ENCODE results near the gene KRT73.

Gene KRT73

GRCh38 chr12:52616680-52617402 is 1.5 kb downstream of the KRT73 start:
- no peak for DNase-seq

GRCh38 chr12:52615912-52616311 is 2.4 kb downstream of the KRT73 start:
- DNase-seq: no peak

- DNase-seq: peak; percentile 49
These were observed 3.0 kb downstream of the KRT73 start for GRCh38 chr12:52615208-52615868.

- DNase-seq: no peak
These were observed 3.8 kb downstream of the KRT73 start for GRCh38 chr12:52614381-52615207.

DNA sequence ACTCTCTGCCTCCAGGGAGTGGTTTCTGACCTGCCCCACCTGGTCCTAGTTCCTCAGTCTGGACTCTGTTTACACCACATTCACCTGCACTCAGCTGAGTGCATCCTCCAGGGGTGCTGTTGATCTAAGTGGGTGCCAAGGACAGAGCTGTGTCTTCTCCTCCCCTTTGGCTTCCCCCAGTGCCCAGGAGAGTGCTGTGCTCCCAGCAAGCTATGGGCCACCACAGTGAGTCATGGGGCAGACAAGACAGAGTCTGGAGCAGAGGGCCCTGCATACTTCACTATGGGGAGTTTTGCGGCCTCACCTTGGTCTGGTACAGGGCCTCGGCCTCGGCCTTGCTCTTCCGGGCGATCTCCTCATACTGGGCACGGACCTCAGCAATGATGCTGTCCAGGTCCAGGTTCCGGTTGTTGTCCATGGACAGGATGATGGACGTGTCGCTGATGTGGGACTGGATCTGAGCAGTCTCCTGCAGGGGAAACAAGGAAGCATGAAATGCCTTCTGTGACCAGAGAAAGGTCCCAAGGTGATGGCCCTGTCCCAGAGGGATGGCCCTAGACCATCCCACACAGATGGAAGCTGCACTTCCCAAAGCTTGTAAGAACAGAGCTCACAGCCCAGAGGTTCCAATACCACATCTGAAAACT is 4.9 kb downstream of the KRT73 start:
- no peak for DNase-seq

DNA sequence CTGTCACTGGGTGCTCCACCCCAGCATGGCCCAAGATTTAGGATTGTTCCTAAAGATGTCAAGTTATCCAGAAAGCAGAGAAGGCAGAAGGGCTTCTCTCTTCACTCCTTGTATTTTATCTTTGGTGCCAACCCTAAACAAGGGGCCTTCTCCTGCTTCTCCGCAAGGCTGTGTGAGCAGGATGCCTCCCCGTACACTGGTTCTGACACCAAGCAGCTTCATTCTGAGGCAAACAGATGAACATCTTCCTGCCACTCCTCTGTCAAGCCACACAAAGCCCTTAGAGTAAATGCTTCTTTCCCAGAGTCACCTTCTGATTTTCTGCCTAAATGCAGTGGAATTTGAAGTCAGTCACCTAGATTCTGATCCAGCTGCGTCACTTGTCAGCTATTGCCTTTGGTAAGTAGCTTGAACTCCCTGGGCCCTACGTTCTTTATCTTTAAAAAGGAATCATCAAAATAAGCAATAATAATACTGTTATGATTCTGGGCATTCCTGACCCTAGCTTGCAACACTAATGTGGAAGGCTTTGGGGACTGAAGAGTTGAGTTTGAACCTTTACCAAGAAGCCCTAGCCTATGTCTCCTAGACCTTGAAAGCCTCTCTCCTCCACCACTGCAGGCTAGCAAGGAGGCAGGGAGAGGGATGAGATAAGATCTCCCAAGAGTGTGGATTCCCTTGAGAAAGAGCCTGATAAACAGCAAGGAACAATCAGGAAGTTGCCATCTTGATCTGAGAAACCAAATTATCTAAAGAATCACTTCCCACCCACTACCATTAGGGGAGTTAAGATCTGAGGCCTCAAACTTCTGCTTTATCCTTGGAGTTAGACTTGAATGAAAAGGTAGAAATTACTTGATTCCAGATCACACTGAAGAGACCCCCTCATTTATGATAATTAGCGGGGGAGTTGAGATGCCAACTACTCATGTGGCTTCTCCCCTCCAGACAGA is 5.7 kb downstream of the KRT73 start:
- no peak for DNase-seq

DNA sequence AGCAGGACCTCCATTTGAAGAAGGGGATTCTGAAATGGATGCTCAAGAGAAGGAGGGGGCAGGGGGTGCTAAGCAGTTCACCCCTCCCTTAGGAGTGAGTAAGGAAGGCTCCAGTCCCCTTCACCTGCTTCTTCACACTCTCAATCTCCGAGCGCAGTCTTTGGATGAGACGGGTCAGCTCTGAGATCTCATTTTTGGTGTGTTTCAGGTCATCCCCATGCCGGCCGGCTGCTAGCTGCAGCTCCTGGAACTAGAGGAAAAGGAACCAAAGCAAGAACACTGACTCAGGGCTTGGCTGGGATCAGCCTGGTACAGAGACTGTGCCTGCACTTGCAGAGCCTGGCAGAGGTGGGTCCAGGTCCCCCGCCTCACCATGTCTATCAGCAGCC is 7.3 kb downstream of the KRT73 start:
- DNase-seq: no peak

DNA sequence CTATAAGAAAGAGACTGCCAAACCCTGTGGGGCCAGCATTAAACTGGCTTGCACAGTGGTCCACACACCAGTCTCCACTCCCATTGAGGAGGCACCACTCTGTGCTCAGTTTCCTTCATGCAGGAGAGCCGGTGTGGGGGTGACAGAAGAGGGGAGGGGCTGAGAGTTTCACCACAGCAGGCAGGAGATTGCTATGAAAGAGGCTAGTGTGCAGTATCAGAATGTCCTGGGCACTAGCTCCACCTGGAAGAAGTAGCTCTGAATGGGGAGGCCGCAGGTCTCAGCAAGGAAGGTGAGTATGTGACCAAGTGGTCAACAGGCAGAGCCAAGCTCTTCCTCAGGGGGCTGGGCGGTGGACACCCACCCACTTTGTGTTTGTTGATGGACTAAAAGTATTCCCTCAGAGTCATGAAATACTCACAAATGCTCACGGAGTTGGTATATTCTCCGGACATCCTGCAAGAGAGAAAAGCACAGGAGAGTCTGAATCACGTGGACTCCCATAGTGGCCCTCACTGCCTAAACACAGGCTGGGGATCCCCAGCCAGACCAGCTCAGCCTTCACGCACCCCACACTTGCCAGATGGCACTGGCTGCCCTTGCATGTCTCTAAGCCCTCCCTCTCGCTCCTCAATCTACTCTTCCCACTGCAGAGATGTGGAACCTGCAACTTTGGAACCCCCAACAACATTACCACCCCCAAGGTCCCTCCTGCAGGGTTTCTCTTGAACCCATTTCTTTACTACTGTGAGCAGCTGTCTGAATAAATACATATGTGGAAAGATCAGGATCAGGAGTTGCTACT is 9.3 kb downstream of the KRT73 start:
- no peak for DNase-seq

DNA sequence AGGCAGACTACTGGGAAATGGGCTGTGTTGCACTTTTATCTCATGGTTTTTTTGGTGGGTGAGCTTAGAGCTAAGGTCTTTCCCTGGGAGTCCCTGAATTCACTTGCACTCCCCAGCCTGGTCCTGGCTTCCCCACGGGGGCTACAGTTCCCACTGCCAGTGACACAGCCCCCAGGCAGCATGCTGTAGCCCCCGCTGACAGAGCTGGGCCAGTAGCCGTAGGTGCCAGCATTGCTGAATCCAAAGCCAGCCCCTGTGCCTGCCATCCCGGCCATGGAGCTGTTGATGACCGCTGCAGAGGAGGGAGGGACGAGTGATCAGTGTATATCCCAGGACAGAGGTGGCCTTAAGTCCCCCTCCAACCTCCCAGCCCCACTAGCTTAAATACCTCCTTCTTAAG is 10.2 kb downstream of the KRT73 start:
- DNase-seq: no peak

- DNase-seq: no peak
These were observed 11.0 kb downstream of the KRT73 start for GRCh38 chr12:52607314-52607713.

DNA sequence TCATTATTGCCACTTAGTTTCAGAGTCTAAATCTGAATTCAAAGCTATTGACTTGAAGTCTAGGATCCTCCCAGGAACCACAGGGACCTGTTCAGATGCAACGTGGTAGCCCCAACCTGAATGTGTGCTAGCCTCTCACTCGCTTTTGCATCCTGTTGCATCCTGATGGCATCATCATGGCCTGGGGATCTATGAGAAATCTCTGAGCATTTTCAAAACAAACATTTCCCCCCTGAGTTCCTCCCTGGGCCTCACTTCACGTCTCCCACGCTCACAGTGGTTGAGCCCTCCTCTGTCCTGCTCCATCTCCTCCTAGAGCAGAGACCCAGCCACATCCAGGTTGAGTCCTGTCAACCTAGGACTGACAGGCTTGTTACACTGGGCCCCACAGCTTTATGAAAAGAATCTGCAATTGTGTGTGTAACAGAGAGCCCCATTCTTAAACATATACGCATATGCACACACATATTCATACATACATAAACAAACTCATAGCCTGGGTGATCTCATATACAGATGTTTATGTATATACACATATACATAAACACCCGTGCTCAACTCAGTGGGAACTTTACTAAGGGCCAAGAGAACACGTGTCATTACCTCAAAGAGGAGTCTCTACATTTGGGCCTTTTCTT is 11.7 kb downstream of the KRT73 start:
- no peak for DNase-seq

- DNase-seq: no peak
These were observed 12.3 kb downstream of the KRT73 start for GRCh38 chr12:52606096-52606495.

DNA sequence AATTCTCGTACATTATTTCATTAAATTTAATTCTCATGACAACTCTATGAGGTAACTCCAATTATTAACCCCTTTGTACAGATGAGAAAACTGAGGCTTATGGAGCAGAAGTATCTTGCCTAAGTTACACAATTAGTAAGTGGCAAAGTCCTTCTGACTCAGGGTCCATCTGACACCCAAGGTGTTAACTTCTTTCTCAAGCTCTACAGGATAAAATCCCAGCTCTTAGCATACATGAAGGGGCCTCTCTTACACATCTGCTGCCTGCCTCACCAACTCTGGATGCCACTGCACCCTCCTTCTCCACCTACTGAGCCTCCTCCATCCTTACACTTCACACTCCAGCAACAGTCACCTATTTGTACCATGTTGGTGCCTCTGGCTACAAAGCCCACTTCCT is 12.8 kb downstream of the KRT73 start:
- DNase-seq: no peak

GRCh38 chr12:52604859-52605258 is 13.5 kb downstream of the KRT73 start:
- no peak for DNase-seq

DNA sequence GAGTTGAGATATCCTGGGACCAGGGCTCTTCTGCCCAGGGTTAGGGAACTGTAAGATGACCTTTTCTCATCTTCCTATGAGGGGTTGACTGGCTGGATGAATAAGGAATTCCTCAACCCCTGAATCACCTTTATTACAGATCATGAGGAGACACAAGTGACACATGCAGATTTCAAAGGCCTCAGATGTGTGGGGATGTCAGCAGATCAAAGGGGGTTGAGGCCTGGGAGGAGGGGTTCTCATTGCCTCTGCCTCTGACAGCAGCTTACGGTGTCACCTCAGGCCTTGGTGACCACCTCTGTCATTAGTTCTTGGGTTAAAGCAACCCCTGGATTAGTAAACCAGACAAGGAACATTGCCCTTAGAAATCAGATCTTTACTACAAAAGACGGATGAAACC is 15.0 kb downstream of the KRT73 start:
- peak; percentile 33 for DNase-seq

DNA sequence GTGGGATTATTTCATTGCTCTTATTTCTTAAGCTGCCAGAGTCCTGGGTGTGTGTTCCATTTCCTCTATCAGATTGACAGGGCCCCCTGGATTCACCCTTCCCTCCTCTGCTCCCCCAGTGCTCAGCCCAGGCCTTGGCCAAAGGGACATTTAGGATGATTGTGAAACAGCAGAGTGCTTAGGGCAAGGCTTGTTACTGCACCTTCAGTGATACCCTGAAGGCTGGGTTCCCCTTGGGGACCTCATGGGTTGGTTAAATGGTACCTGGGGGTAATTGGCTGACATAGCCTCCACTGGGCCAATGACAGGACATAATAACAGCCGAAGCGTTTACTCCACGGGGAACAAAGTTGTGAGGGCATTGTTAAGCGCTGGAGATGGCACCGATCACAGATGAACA is 15.8 kb downstream of the KRT73 start:
- DNase-seq: no peak

- no peak for DNase-seq
These were observed 16.7 kb downstream of the KRT73 start for GRCh38 chr12:52601671-52602070.

- no peak for DNase-seq
These were observed 17.3 kb downstream of the KRT73 start, which contains the start of gene KRT72 for GRCh38 chr12:52600941-52601481. TSS of gene KRT72 (minus strand) at chr12:52601463. CDS start at chr12:52601452, 11 bp downstream.

DNA sequence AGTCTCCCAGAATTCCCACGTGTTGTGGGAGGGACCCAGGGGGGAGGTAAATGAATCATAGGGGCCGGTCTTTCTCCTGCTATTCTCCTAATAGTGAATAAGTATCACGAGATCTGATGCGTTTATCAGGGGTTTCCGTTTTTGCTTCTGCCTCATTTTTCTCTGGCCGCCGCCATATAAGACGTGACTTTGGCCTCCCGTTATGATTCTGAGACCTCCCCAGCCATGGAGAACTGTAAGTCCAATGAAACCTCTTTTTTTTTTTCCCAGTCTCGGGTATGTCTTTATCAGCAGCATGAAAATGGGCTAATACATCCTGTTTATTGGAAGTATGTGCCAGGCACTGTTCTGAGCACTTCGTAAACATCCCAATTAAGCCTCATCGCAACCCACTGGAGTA is 17.9 kb downstream of the KRT73 start:
- no peak for DNase-seq

DNA sequence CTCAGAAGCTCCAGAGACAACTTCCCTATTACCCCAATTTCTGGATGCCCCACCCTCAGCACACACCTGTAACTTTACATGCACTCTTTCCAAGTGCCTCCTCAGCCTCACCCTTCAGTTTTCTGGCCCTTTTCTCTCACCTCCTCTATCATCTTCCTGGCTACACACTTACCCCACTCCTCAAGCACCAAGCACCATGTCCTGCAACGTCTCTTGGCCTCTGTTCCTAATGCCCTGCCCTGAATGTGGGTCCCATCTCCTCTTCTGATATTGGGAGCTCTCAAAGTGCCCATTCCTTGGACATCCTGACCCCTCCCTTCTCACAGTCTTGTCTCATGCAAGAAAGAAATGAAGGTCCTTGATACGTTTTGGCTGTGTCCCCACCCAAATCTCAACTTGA is 18.3 kb downstream of the KRT73 start:
- DNase-seq: no peak

Measured in stimulated activated CD4-positive, alpha-beta T cell treated with anti-CD3 and anti-CD28 coated beads, Interleukin-4, amount 100 ng/mL, for 24 hours (primary cell).